HEK293T (cell line): ENCODE measurements around the gene ZNF217.

Source experiments
- BHLHE40 ChIP-seq: fragments of 450-650 bp; IDR thresholded peaks from 2 replicates; pipeline ENCODE4 v1.6.1; 2016; ENCODE audit warnings: mild to moderate bottlenecking, moderate library complexity, borderline replicate concordance
- ELF4 ChIP-seq: fragments of 450-650 bp; IDR thresholded peaks from 2 replicates; pipeline ENCODE4 v1.6.1; 2017; ENCODE audit warnings: antibody characterized with exemption
- FOXM1 ChIP-seq: fragments of 450-650 bp; IDR thresholded peaks from 2 replicates; pipeline ENCODE4 v1.6.1; 2017; ENCODE audit warnings: mild to moderate bottlenecking, borderline replicate concordance
- L3MBTL2 ChIP-seq: fragments of 450-650 bp; conservative IDR thresholded peaks from 2 replicates; pipeline ENCODE4 v1.6.1; 2016; ENCODE audit warnings: mild to moderate bottlenecking
- SP1 ChIP-seq: fragments of 450-650 bp; IDR thresholded peaks from 2 replicates; pipeline ENCODE4 v1.6.1; 2017
- TARDBP ChIP-seq: fragments of 450-650 bp; IDR thresholded peaks from 2 replicates; pipeline ENCODE4 v1.6.1; 2016
- ZNF384 ChIP-seq: fragments of 450-650 bp; IDR thresholded peaks from 2 replicates; pipeline ENCODE4 v1.6.1; 2016

GRCh38 chr20:53547664-53548239, 45.9 kb downstream of the ZNF217 start:
- TF ChIP-seq BHLHE40 (no peak), FOXM1 (no peak), L3MBTL2 (no peak), ELF4 (no peak), SP1 (no peak), ZNF384 (no peak), TARDBP (no peak)
